H9 (cell line): Measurements from ENCODE around the gene VASP. TPM values are rescaled to one million over a fixed set of nuclear protein-coding genes. Genes with fewer than 3 reads are reported as not detected.

Experiments
- DNase-seq: peaks from one replicate; pipeline ENCODE4 v3.0.0-alpha.2; 2017
- H2AFZ ChIP-seq: one replicate; pipeline ENCODE4 v1.6.1; 2013; ENCODE audit warnings: mild to moderate bottlenecking, low read length, control low read depth, moderate library complexity
- H2AK5ac ChIP-seq: 2 replicates; pipeline ENCODE4 v1.6.1; 2013; ENCODE audit warnings: low read length, control low read depth, mixed read lengths; ENCODE audit not compliant: insufficient read length
- H2BK120ac ChIP-seq: one replicate; pipeline ENCODE4 v1.6.1; 2013; ENCODE audit warnings: low read depth, mild to moderate bottlenecking, low read length, control low read depth, inconsistent platforms; ENCODE audit not compliant: poor library complexity, severe bottlenecking
- H2BK12ac ChIP-seq: 2 replicates; pipeline ENCODE4 v1.6.1; 2013; ENCODE audit warnings: low read length, control low read depth, mixed read lengths, low read depth; ENCODE audit not compliant: insufficient read length
- H2BK15ac ChIP-seq: 2 replicates; pipeline ENCODE4 v1.6.1; 2013; ENCODE audit warnings: low read depth, low read length, control low read depth
- H2BK20ac ChIP-seq: one replicate; pipeline ENCODE4 v1.6.1; 2013; ENCODE audit warnings: low read depth, mild to moderate bottlenecking, low read length, control low read depth, inconsistent platforms; ENCODE audit not compliant: poor library complexity, severe bottlenecking
- H2BK5ac ChIP-seq: 2 replicates; pipeline ENCODE4 v1.6.1; 2013; ENCODE audit warnings: low read length, control low read depth, mixed read lengths; ENCODE audit not compliant: insufficient read length
- H3K14ac ChIP-seq: 2 replicates; pipeline ENCODE4 v1.6.1; 2013; ENCODE audit warnings: low read length, control low read depth; ENCODE audit not compliant: insufficient read depth
- H3K18ac ChIP-seq: 2 replicates; pipeline ENCODE4 v1.6.1; 2013; ENCODE audit warnings: low read depth, mild to moderate bottlenecking, mixed read lengths, low read length, control low read depth; ENCODE audit not compliant: insufficient read length
- H3K23ac ChIP-seq: 2 replicates; pipeline ENCODE4 v1.6.1; 2013; ENCODE audit warnings: low read length, control low read depth, mixed read lengths, low read depth; ENCODE audit not compliant: insufficient read length
- H3K23me2 ChIP-seq: 2 replicates; pipeline ENCODE4 v1.6.1; 2013; ENCODE audit warnings: low read depth, mild to moderate bottlenecking, mixed read lengths, low read length, control low read depth; ENCODE audit not compliant: insufficient read length, poor library complexity, severe bottlenecking
- H3K27ac ChIP-seq: 2 replicates; pipeline ENCODE4 v1.5.1; 2013; ENCODE audit warnings: low read length, control low read depth, mixed read lengths, low read depth; ENCODE audit not compliant: insufficient read length
- H3K27me3 ChIP-seq: 2 replicates; pipeline ENCODE4 v1.6.1; 2013; ENCODE audit warnings: low read length, control low read depth, inconsistent platforms; ENCODE audit not compliant: insufficient read depth
- H3K4ac ChIP-seq: 2 replicates; pipeline ENCODE4 v1.6.1; 2013; ENCODE audit warnings: low read depth, mild to moderate bottlenecking, control low read depth, inconsistent platforms, low read length, moderate library complexity
- H3K4me1 ChIP-seq: 2 replicates; pipeline ENCODE4 v1.6.1; 2013; ENCODE audit warnings: low read length, control low read depth, inconsistent platforms; ENCODE audit not compliant: insufficient read depth
- H3K4me2 ChIP-seq: 2 replicates; pipeline ENCODE4 v1.6.1; 2013; ENCODE audit warnings: low read length, control low read depth, mixed read lengths; ENCODE audit not compliant: insufficient read length, insufficient read depth
- H3K56ac ChIP-seq: 2 replicates; pipeline ENCODE4 v1.6.1; 2013; ENCODE audit warnings: low read depth, mild to moderate bottlenecking, mixed read lengths, low read length, control low read depth; ENCODE audit not compliant: insufficient read length
- H3K79me1 ChIP-seq: 2 replicates; pipeline ENCODE4 v1.6.1; 2013; ENCODE audit warnings: low read depth, mild to moderate bottlenecking, moderate library complexity, low read length, control low read depth, inconsistent platforms; ENCODE audit not compliant: insufficient read depth, poor library complexity, severe bottlenecking
- H3K79me2 ChIP-seq: 2 replicates; pipeline ENCODE4 v1.6.1; 2013; ENCODE audit warnings: low read length, control low read depth, inconsistent platforms; ENCODE audit not compliant: insufficient read depth
- H3K9ac ChIP-seq: 2 replicates; pipeline ENCODE4 v1.6.1; 2013; ENCODE audit warnings: low read length, control low read depth, mixed read lengths; ENCODE audit not compliant: insufficient read length; ENCODE audit errors: extremely low read depth
- H3K9me3 ChIP-seq: one replicate; pipeline ENCODE4 v1.6.1; 2013; ENCODE audit warnings: low read depth, low read length, inconsistent platforms; ENCODE audit not compliant: control insufficient read depth
- H3T11ph ChIP-seq: one replicate; pipeline ENCODE4 v1.6.1; 2013; ENCODE audit warnings: mild to moderate bottlenecking, low read length, control low read depth, inconsistent platforms
- H4K20me1 ChIP-seq: one replicate; pipeline ENCODE4 v1.6.1; 2013; ENCODE audit not compliant: control insufficient read depth, insufficient read length, insufficient read depth
- H4K5ac ChIP-seq: 2 replicates; pipeline ENCODE4 v1.6.1; 2013; ENCODE audit warnings: low read depth, mild to moderate bottlenecking, mixed read lengths, low read length, control low read depth; ENCODE audit not compliant: insufficient read length
- H4K8ac ChIP-seq: replicated peaks from 2 replicates; pipeline ENCODE4 v1.6.1; 2013; ENCODE audit warnings: low read length, control low read depth, mixed read lengths, low read depth; ENCODE audit not compliant: insufficient read length
- H4K91ac ChIP-seq: 2 replicates; pipeline ENCODE4 v1.6.1; 2013; ENCODE audit warnings: low read depth, mild to moderate bottlenecking, moderate library complexity, mixed read lengths, low read length, control low read depth; ENCODE audit not compliant: insufficient read length
- H3K27ac Mint-ChIP-seq, 3 experiments: 2 replicates in 2 of 3; 3 replicates in 1 of 3; pipeline ENCODE4 v1.8.0; 2020 to 2021; ENCODE audit warnings: mixed read lengths in 3 of 3, mild to moderate bottlenecking in 1 of 3, moderate library complexity in 1 of 3
- H3K27me3 Mint-ChIP-seq: 2 replicates; pipeline ENCODE4 v1.8.0; 2021; ENCODE audit warnings: low read depth, mild to moderate bottlenecking, moderate library complexity, mixed read lengths
- H3K36me3 Mint-ChIP-seq, 3 experiments: 2 replicates in 2 of 3; 3 replicates in 1 of 3; pipeline ENCODE4 v1.8.0; 2020 to 2021; ENCODE audit warnings: low read depth in 3 of 3, mixed read lengths in 3 of 3; ENCODE audit not compliant: insufficient read depth in 1 of 3
- H3K4me1 Mint-ChIP-seq, 2 experiments: 2 replicates each; pipeline ENCODE4 v1.8.0; 2020; ENCODE audit warnings: mixed read lengths in 2 of 2
- H3K4me3 Mint-ChIP-seq, 2 experiments: 2 replicates in 1 of 2; 3 replicates in 1 of 2; pipeline ENCODE4 v1.8.0; 2020 to 2021; ENCODE audit warnings: mild to moderate bottlenecking in 2 of 2, mixed read lengths in 2 of 2, moderate library complexity in 1 of 2
- H3K9me3 Mint-ChIP-seq, 2 experiments: 2 replicates in 1 of 2; 3 replicates in 1 of 2; pipeline ENCODE4 v1.8.0; 2020; ENCODE audit warnings: mild to moderate bottlenecking in 2 of 2, mixed read lengths in 2 of 2, moderate library complexity in 1 of 2
- CTCF ChIP-seq: fragments of 200-600 bp; sonication (generic); conservative IDR thresholded peaks from 3 replicates; pipeline ENCODE4 v1.8.0; 2021; ENCODE audit warnings: antibody characterized with exemption, mild to moderate bottlenecking
- WGBS: extraction: QIAGEN DNeasy Blood & Tissue Kit; methylation state at CpG from one replicate; pipeline ENCODE4 v1.1.7; 2013; ENCODE audit warnings: missing lambda C conversion rate, low lambda C conversion rate, mixed read lengths; ENCODE audit not compliant: insufficient read length; ENCODE audit errors: extremely low coverage; 5-methylcytosine and 5-hydroxymethylcytosine counted together
- total RNA-seq: library from RNA; stranded (reverse); gene quantifications from 2 replicates; pipeline ENCODE4 v1.2.1, GENCODE V29; 2021

The VASP gene
- total RNA-seq, 1 experiment from 2014 or later, result 157 TPM

GRCh38 chr19:45527731-45528130 lies 20.5 kb downstream of the VASP start:
- Histone ChIP-seq H3K9me3 (no peaks in the 10 kb centered on the region), H3K27me3 (peaks cover 3% of the 10 kb centered on the region; the same call in 1 of the 2 replicates), H3T11ph (no peak overlapping the region), H3K4ac (no peak overlapping the region), H3K79me1 (no peaks in the 10 kb centered on the region), H3K27ac (no peak overlapping the region), H3K23ac (no peak overlapping the region), H2BK15ac (no peak overlapping the region), H4K8ac (no peak overlapping the region), H2AFZ (no peak overlapping the region), H2BK12ac (no peak overlapping the region), H3K14ac (no peak overlapping the region), H3K56ac (no peak overlapping the region), H3K23me2 (peaks cover 15% of the 10 kb centered on the region), H2BK120ac (no peak overlapping the region), H2BK5ac (no peak overlapping the region), H3K9ac (peak overlapping the region; percentile 18), H3K4me1 (no peaks in the 10 kb centered on the region), H4K5ac (no peak overlapping the region), H3K18ac (peak overlapping the region; percentile 52), H4K20me1 (no peaks in the 10 kb centered on the region), H3K4me2 (peak overlapping the region; percentile 84), H4K91ac (no peak overlapping the region), H2BK20ac (no peak overlapping the region), H3K79me2 (no peaks in the 10 kb centered on the region), H2AK5ac (no peak overlapping the region)
- peak; percentile 67 for DNase-seq
- Mint-ChIP-seq H3K9me3 (peaks cover 12% of the 10 kb centered on the region in 2 experiments), H3K4me1 (peaks cover 19 to 25% of the 10 kb centered on the region in 2 experiments), H3K36me3 (peaks cover 30 to 55% (median 35%) of the 10 kb centered on the region in 3 experiments), H3K4me3 (peak overlapping the region; percentile 64 to 83), H3K27me3 (peaks cover 19% of the 10 kb centered on the region), H3K27ac (peak overlapping the region; percentile 7 to 82 (median 66); a peak in 4 of 7 replicates)
- no CpG with 5 or more reads among the region's 15 CpGs for WGBS
- TF ChIP-seq CTCF, result peak; percentile 38
